SK-N-MC (cell line): ENCODE results near the gene TGFA.

Experiments
- EZH2 ChIP-seq: fragments of 200-600 bp; sonication (generic); IDR thresholded peaks from one replicate; pipeline ENCODE4 v1.6.1; 2017; ENCODE audit warnings: antibody characterized with exemption
- POLR2AphosphoS5 ChIP-seq: IDR thresholded peaks from 2 replicates; pipeline ENCODE4 v1.6.1; 2012; ENCODE audit warnings: mild to moderate bottlenecking, low read depth, low read length, borderline replicate concordance

- TF ChIP-seq POLR2AphosphoS5 (no peak), EZH2 (no peak)
These were observed 6.7 kb downstream of the TGFA start for GRCh38 chr2:70546885-70547284.
